H9 (cell line): ENCODE results near the gene UBE3B. TPM values are rescaled to one million over a fixed set of nuclear protein-coding genes. Genes with fewer than 3 reads are reported as not detected.

ENCODE experiments used
- DNase-seq: peaks from one replicate; pipeline ENCODE4 v3.0.0-alpha.2; 2017
- H2AFZ ChIP-seq: one replicate; pipeline ENCODE4 v1.6.1; 2013; ENCODE audit warnings: mild to moderate bottlenecking, low read length, control low read depth, moderate library complexity
- H2AK5ac ChIP-seq: 2 replicates; pipeline ENCODE4 v1.6.1; 2013; ENCODE audit warnings: low read length, control low read depth, mixed read lengths; ENCODE audit not compliant: insufficient read length
- H2BK120ac ChIP-seq: one replicate; pipeline ENCODE4 v1.6.1; 2013; ENCODE audit warnings: low read depth, mild to moderate bottlenecking, low read length, control low read depth, inconsistent platforms; ENCODE audit not compliant: poor library complexity, severe bottlenecking
- H2BK12ac ChIP-seq: 2 replicates; pipeline ENCODE4 v1.6.1; 2013; ENCODE audit warnings: low read length, control low read depth, mixed read lengths, low read depth; ENCODE audit not compliant: insufficient read length
- H2BK15ac ChIP-seq: 2 replicates; pipeline ENCODE4 v1.6.1; 2013; ENCODE audit warnings: low read depth, low read length, control low read depth
- H2BK20ac ChIP-seq: one replicate; pipeline ENCODE4 v1.6.1; 2013; ENCODE audit warnings: low read depth, mild to moderate bottlenecking, low read length, control low read depth, inconsistent platforms; ENCODE audit not compliant: poor library complexity, severe bottlenecking
- H2BK5ac ChIP-seq: 2 replicates; pipeline ENCODE4 v1.6.1; 2013; ENCODE audit warnings: low read length, control low read depth, mixed read lengths; ENCODE audit not compliant: insufficient read length
- H3K14ac ChIP-seq: 2 replicates; pipeline ENCODE4 v1.6.1; 2013; ENCODE audit warnings: low read length, control low read depth; ENCODE audit not compliant: insufficient read depth
- H3K18ac ChIP-seq: 2 replicates; pipeline ENCODE4 v1.6.1; 2013; ENCODE audit warnings: low read depth, mild to moderate bottlenecking, mixed read lengths, low read length, control low read depth; ENCODE audit not compliant: insufficient read length
- H3K23ac ChIP-seq: 2 replicates; pipeline ENCODE4 v1.6.1; 2013; ENCODE audit warnings: low read length, control low read depth, mixed read lengths, low read depth; ENCODE audit not compliant: insufficient read length
- H3K23me2 ChIP-seq: 2 replicates; pipeline ENCODE4 v1.6.1; 2013; ENCODE audit warnings: low read depth, mild to moderate bottlenecking, mixed read lengths, low read length, control low read depth; ENCODE audit not compliant: insufficient read length, poor library complexity, severe bottlenecking
- H3K27ac ChIP-seq: 2 replicates; pipeline ENCODE4 v1.5.1; 2013; ENCODE audit warnings: low read length, control low read depth, mixed read lengths, low read depth; ENCODE audit not compliant: insufficient read length
- H3K27me3 ChIP-seq: 2 replicates; pipeline ENCODE4 v1.6.1; 2013; ENCODE audit warnings: low read length, control low read depth, inconsistent platforms; ENCODE audit not compliant: insufficient read depth
- H3K4ac ChIP-seq: 2 replicates; pipeline ENCODE4 v1.6.1; 2013; ENCODE audit warnings: low read depth, mild to moderate bottlenecking, control low read depth, inconsistent platforms, low read length, moderate library complexity
- H3K4me1 ChIP-seq: 2 replicates; pipeline ENCODE4 v1.6.1; 2013; ENCODE audit warnings: low read length, control low read depth, inconsistent platforms; ENCODE audit not compliant: insufficient read depth
- H3K4me2 ChIP-seq: 2 replicates; pipeline ENCODE4 v1.6.1; 2013; ENCODE audit warnings: low read length, control low read depth, mixed read lengths; ENCODE audit not compliant: insufficient read length, insufficient read depth
- H3K56ac ChIP-seq: 2 replicates; pipeline ENCODE4 v1.6.1; 2013; ENCODE audit warnings: low read depth, mild to moderate bottlenecking, mixed read lengths, low read length, control low read depth; ENCODE audit not compliant: insufficient read length
- H3K79me1 ChIP-seq: 2 replicates; pipeline ENCODE4 v1.6.1; 2013; ENCODE audit warnings: low read depth, mild to moderate bottlenecking, moderate library complexity, low read length, control low read depth, inconsistent platforms; ENCODE audit not compliant: insufficient read depth, poor library complexity, severe bottlenecking
- H3K79me2 ChIP-seq: 2 replicates; pipeline ENCODE4 v1.6.1; 2013; ENCODE audit warnings: low read length, control low read depth, inconsistent platforms; ENCODE audit not compliant: insufficient read depth
- H3K9ac ChIP-seq: 2 replicates; pipeline ENCODE4 v1.6.1; 2013; ENCODE audit warnings: low read length, control low read depth, mixed read lengths; ENCODE audit not compliant: insufficient read length; ENCODE audit errors: extremely low read depth
- H3K9me3 ChIP-seq: one replicate; pipeline ENCODE4 v1.6.1; 2013; ENCODE audit warnings: low read depth, low read length, inconsistent platforms; ENCODE audit not compliant: control insufficient read depth
- H3T11ph ChIP-seq: one replicate; pipeline ENCODE4 v1.6.1; 2013; ENCODE audit warnings: mild to moderate bottlenecking, low read length, control low read depth, inconsistent platforms
- H4K20me1 ChIP-seq: one replicate; pipeline ENCODE4 v1.6.1; 2013; ENCODE audit not compliant: control insufficient read depth, insufficient read length, insufficient read depth
- H4K5ac ChIP-seq: 2 replicates; pipeline ENCODE4 v1.6.1; 2013; ENCODE audit warnings: low read depth, mild to moderate bottlenecking, mixed read lengths, low read length, control low read depth; ENCODE audit not compliant: insufficient read length
- H4K8ac ChIP-seq: replicated peaks from 2 replicates; pipeline ENCODE4 v1.6.1; 2013; ENCODE audit warnings: low read length, control low read depth, mixed read lengths, low read depth; ENCODE audit not compliant: insufficient read length
- H4K91ac ChIP-seq: 2 replicates; pipeline ENCODE4 v1.6.1; 2013; ENCODE audit warnings: low read depth, mild to moderate bottlenecking, moderate library complexity, mixed read lengths, low read length, control low read depth; ENCODE audit not compliant: insufficient read length
- H3K27ac Mint-ChIP-seq, 3 experiments: 2 replicates in 2 of 3; 3 replicates in 1 of 3; pipeline ENCODE4 v1.8.0; 2020 to 2021; ENCODE audit warnings: mixed read lengths in 3 of 3, mild to moderate bottlenecking in 1 of 3, moderate library complexity in 1 of 3
- H3K27me3 Mint-ChIP-seq: 2 replicates; pipeline ENCODE4 v1.8.0; 2021; ENCODE audit warnings: low read depth, mild to moderate bottlenecking, moderate library complexity, mixed read lengths
- H3K36me3 Mint-ChIP-seq, 3 experiments: 2 replicates in 2 of 3; 3 replicates in 1 of 3; pipeline ENCODE4 v1.8.0; 2020 to 2021; ENCODE audit warnings: low read depth in 3 of 3, mixed read lengths in 3 of 3; ENCODE audit not compliant: insufficient read depth in 1 of 3
- H3K4me1 Mint-ChIP-seq, 2 experiments: 2 replicates each; pipeline ENCODE4 v1.8.0; 2020; ENCODE audit warnings: mixed read lengths in 2 of 2
- H3K4me3 Mint-ChIP-seq, 2 experiments: 2 replicates in 1 of 2; 3 replicates in 1 of 2; pipeline ENCODE4 v1.8.0; 2020 to 2021; ENCODE audit warnings: mild to moderate bottlenecking in 2 of 2, mixed read lengths in 2 of 2, moderate library complexity in 1 of 2
- H3K9me3 Mint-ChIP-seq, 2 experiments: 2 replicates in 1 of 2; 3 replicates in 1 of 2; pipeline ENCODE4 v1.8.0; 2020; ENCODE audit warnings: mild to moderate bottlenecking in 2 of 2, mixed read lengths in 2 of 2, moderate library complexity in 1 of 2
- WGBS: extraction: QIAGEN DNeasy Blood & Tissue Kit; methylation state at CpG from one replicate; pipeline ENCODE4 v1.1.7; 2013; ENCODE audit warnings: missing lambda C conversion rate, low lambda C conversion rate, mixed read lengths; ENCODE audit not compliant: insufficient read length; ENCODE audit errors: extremely low coverage; 5-methylcytosine and 5-hydroxymethylcytosine counted together
- total RNA-seq: library from RNA; stranded (reverse); gene quantifications from 2 replicates; pipeline ENCODE4 v1.2.1, GENCODE V29; 2021
- TF ChIP-seq, protein P1 (sequence below): fragments of 200-600 bp; sonication (generic); conservative IDR thresholded peaks from 3 replicates; pipeline ENCODE4 v1.8.0; 2021; ENCODE audit warnings: antibody characterized with exemption, mild to moderate bottlenecking

UBE3B gene
- total RNA-seq, 1 experiment from 2014 or later, result 24.2 TPM

- no peak overlapping the region for H4K8ac ChIP-seq
- peaks cover 16% of the 10 kb centered on the region for H3K27me3 Mint-ChIP-seq
- H3K4ac ChIP-seq, result no peak overlapping the region
- H2BK12ac ChIP-seq, result no peak overlapping the region
- no peak overlapping the region for H2BK20ac ChIP-seq
- no peaks in the 10 kb centered on the region for H3K79me1 ChIP-seq
- H3K27ac ChIP-seq, result no peak overlapping the region
- H4K5ac ChIP-seq, result no peak overlapping the region
- TF ChIP-seq, protein P1, sequence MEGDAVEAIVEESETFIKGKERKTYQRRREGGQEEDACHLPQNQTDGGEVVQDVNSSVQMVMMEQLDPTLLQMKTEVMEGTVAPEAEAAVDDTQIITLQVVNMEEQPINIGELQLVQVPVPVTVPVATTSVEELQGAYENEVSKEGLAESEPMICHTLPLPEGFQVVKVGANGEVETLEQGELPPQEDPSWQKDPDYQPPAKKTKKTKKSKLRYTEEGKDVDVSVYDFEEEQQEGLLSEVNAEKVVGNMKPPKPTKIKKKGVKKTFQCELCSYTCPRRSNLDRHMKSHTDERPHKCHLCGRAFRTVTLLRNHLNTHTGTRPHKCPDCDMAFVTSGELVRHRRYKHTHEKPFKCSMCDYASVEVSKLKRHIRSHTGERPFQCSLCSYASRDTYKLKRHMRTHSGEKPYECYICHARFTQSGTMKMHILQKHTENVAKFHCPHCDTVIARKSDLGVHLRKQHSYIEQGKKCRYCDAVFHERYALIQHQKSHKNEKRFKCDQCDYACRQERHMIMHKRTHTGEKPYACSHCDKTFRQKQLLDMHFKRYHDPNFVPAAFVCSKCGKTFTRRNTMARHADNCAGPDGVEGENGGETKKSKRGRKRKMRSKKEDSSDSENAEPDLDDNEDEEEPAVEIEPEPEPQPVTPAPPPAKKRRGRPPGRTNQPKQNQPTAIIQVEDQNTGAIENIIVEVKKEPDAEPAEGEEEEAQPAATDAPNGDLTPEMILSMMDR, result no peak
- no peak overlapping the region for H3K4me2 ChIP-seq
- no peak overlapping the region for H3K27ac Mint-ChIP-seq
- no peak overlapping the region; the same call in 1 of the 2 replicates for H3K14ac ChIP-seq
- no peak overlapping the region for H3K4me3 Mint-ChIP-seq
- H4K91ac ChIP-seq, result no peak overlapping the region
- H3K9me3 Mint-ChIP-seq, result no peaks in the 10 kb centered on the region
- H2BK5ac ChIP-seq, result no peak overlapping the region
- no peak overlapping the region for H2AFZ ChIP-seq
- H3T11ph ChIP-seq, result no peak overlapping the region
- H3K36me3 Mint-ChIP-seq, result no peaks in the 10 kb centered on the region; a peak in 2 of 7 replicates
- H3K56ac ChIP-seq, result no peak overlapping the region
- no peaks in the 10 kb centered on the region for H3K4me1 ChIP-seq
- H3K23ac ChIP-seq, result no peak overlapping the region
- no peak overlapping the region for H3K9ac ChIP-seq
- no peaks in the 10 kb centered on the region for H3K9me3 ChIP-seq
- H4K20me1 ChIP-seq, result no peaks in the 10 kb centered on the region
- H3K23me2 ChIP-seq, result no peaks in the 10 kb centered on the region
- no peak overlapping the region for H3K18ac ChIP-seq
- no peak overlapping the region for H2BK120ac ChIP-seq
- DNase-seq, result no peak
- H3K4me1 Mint-ChIP-seq, result peaks cover 2 to 12% of the 10 kb centered on the region in 2 experiments; a peak in 3 of 4 replicates
- no peak overlapping the region for H2BK15ac ChIP-seq
- WGBS, result no CpG with 5 or more reads among the region's 6 CpGs
- H3K79me2 ChIP-seq, result no peaks in the 10 kb centered on the region
- no peak overlapping the region for H2AK5ac ChIP-seq
- H3K27me3 ChIP-seq, result no peaks in the 10 kb centered on the region
Observed at GRCh38 chr12:109551108-109551507, 73.7 kb downstream of the UBE3B start.
